K562 (cell line): ENCODE results near the gene SYNJ2. TPM values are rescaled to one million over a fixed set of nuclear protein-coding genes. Genes with fewer than 3 reads are reported as not detected.

Experiments
- CBFA2T3 ChIP-seq: fragments of 450-650 bp; IDR thresholded peaks from 2 replicates; pipeline ENCODE4 v1.6.1; 2017
- FOXK1 ChIP-seq: sonication (generic); formaldehyde crosslinking; IDR thresholded peaks from 2 replicates; pipeline ENCODE4 v1.8.0; 2022; ENCODE audit warnings: missing genetic modification reagents, mild to moderate bottlenecking, borderline replicate concordance
- GTF2F1 ChIP-seq: IDR thresholded peaks from 2 replicates; pipeline ENCODE4 v1.6.1; 2011; ENCODE audit warnings: low read depth, low read length, improper control_type of control experiment
- HMG20A ChIP-seq: fragments of 450-650 bp; formaldehyde crosslinking; conservative IDR thresholded peaks from 2 replicates; pipeline ENCODE4 v1.4.0; 2020; ENCODE audit warnings: mild to moderate bottlenecking, mixed read lengths
- MTA2 ChIP-seq: fragments of 450-650 bp; IDR thresholded peaks from 2 replicates; pipeline ENCODE4 v1.6.1; 2016; ENCODE audit warnings: low read depth
- MYBL2 ChIP-seq, 2 experiments: fragments of 450-650 bp in 1 of 2; sonication (generic) in 1 of 2; formaldehyde crosslinking in 1 of 2; IDR thresholded peaks; 2 replicates each; pipeline versions ENCODE4 v1.6.1 to v1.8.1; 2017 to 2022; ENCODE audit warnings: borderline replicate concordance in 1 of 2, inconsistent platforms in 1 of 2, low read depth in 1 of 2, mild to moderate bottlenecking in 1 of 2, missing genetic modification reagents in 1 of 2, moderate library complexity in 1 of 2
- NKRF ChIP-seq: fragments of 450-650 bp; IDR thresholded peaks from 2 replicates; pipeline ENCODE4 v1.6.1; 2016; ENCODE audit warnings: borderline replicate concordance
- SIN3A ChIP-seq, 2 experiments: fragments of 150-350 bp in 1 of 2; IDR thresholded peaks; 2 replicates each; pipeline ENCODE4 v1.6.1; 2011 to 2016; ENCODE audit warnings: borderline replicate concordance in 2 of 2, low read depth in 2 of 2, low read length in 2 of 2, mild to moderate bottlenecking in 2 of 2, moderate library complexity in 2 of 2; ENCODE audit not compliant: control insufficient read depth in 1 of 2
- polyA plus RNA-seq, 8 experiments: library from polyadenylated mRNA; depleted of rRNA in 4 of 8; stranded (reverse) in 5 of 8; unstranded in 3 of 8; fragments of >200 nt; fragmentation: Nextera tagmentation in 2 of 8; fragmentation: Illumina TruSeq in 1 of 8; extraction: Ambion mirVana in 2 of 8; extraction: Trizol in 1 of 8; gene quantifications; 2 replicates each; pipeline versions ENCODE4 v1.2.1 to v1.2.3, GENCODE V29; 2011 to 2014; ENCODE audit warnings: inconsistent platforms in 1 of 8, missing spikeins in 1 of 8
- total RNA-seq, 7 experiments: library from RNA; depleted of rRNA in 6 of 7; stranded (reverse); fragments of >200 nt in 6 of 7; fragmentation: Illumina TruSeq in 2 of 7; extraction: Trizol in 2 of 7; gene quantifications; 2 replicates each; pipeline versions ENCODE4 v1.2.1 to v1.2.3, GENCODE V29; 2011 to 2021; ENCODE audit warnings: low replicate concordance in 1 of 7

Gene SYNJ2
- total and polyA plus RNA-seq, 9 of the 15 experiments (the other 6 are each of a cell fraction or from before 2014, with no cell fraction given) = 3.0 to 27.7 (median 17.8) TPM

DNA sequence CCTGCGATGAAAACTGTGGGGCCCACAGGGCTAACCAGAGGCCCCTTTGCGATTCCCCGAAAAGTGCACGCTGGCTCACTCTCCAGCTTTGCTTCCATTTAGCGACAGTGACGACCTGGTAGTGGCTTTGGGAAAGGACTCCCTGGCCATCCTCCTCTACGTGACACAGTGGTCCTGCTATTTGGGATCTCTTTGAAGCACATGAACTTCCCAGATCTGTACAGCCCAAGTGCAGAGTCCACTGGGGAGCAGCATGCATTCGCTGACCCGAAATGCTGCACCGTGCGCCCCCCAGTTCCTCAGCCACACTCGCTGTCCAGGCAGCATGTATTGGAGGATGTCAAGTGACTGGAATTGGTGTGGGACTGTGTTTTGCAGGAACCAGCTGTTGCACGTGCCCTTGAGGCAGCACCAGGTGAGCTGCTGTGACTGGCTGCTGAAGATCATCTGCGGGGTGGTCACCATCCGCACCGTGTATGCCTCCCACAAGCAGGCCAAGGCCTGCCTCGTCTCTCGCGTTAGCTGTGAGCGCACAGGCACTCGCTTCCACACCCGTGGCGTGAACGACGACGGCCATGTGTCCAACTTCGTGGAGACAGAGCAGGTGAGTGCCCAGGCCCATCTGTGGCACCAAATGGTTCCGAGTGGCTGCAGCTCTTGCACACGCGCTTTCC is 51.6 kb downstream of the SYNJ2 start (continued):
- no peak for TF ChIP-seq NKRF
- no peak for TF ChIP-seq HMG20A
- TF ChIP-seq SIN3A (IDR thresholded peaks at IDR 0.05; ENCODE audit: borderline replicate concordance in 2 of 2, control insufficient read depth in 1 of 2, low read depth in 2 of 2, low read length in 2 of 2) = no peak
- TF ChIP-seq MTA2 = no peak
- TF ChIP-seq MYBL2 (IDR thresholded peaks at IDR 0.05; ENCODE audit: low read depth) = no peak
- 0 out of 2 replicates have a peak, but pooled peaks have one; percentile 33 for TF ChIP-seq MYBL2 (CRISPR knock-in tag; IDR thresholded peaks at IDR 0.05; ENCODE audit: borderline replicate concordance)
- TF ChIP-seq FOXK1 (CRISPR knock-in tag) = no peak
- TF ChIP-seq GTF2F1 = no peak
- no peak for TF ChIP-seq CBFA2T3
